NCI-H2227 treated with DMSO at 0.1 percent for 48 hours (cell line): ENCODE results near the gene C3.
A peak's percentile ranks its signal among the peaks of the same experiment; 100 is the strongest.
"Not testable (repeated sequence)": the region's sequence is repeated elsewhere in the genome, so short reads cannot be mapped to it uniquely, and the experiment has no call there.

ENCODE experiments used
- DNase-seq: peaks from one replicate; lab custom pipeline; 2025; lab: John Stamatoyannopoulos, UW

The C3 gene

GRCh38 chr19:6720369-6721137 lies at the start of gene C3:
Gene C3 (minus strand): TSS chr19:6720650. CDS start chr19:6720589, 61 bp downstream.
- DNase-seq: no peak

- no peak for DNase-seq
Measured at GRCh38 chr19:6769006-6769619, 48.7 kb upstream of the C3 start.

GRCh38 chr19:6768236-6768785 lies 47.9 kb upstream of the C3 start:
- no peak for DNase-seq

- DNase-seq: peak; percentile 6
Measured at GRCh38 chr19:6767357-6768235, 47.1 kb upstream of the C3 start, which contains the start of gene SH2D3A. Gene SH2D3A (minus strand): TSS chr19:6767435. CDS start chr19:6763748, 3,687 bp downstream.

- DNase-seq: no peak
Measured at GRCh38 chr19:6767081-6767356, 46.6 kb upstream of the C3 start.

GRCh38 chr19:6766357-6767080 lies 46.1 kb upstream of the C3 start:
- DNase-seq: no peak

- DNase-seq: no peak
Measured at GRCh38 chr19:6765738-6766356, 45.4 kb upstream of the C3 start.

- not testable (repeated sequence) for DNase-seq
Measured at GRCh38 chr19:6762253-6762797, 41.9 kb upstream of the C3 start.

- DNase-seq: no peak
Measured at GRCh38 chr19:6761053-6761676, 40.7 kb upstream of the C3 start.

GRCh38 chr19:6760606-6761005 lies 40.2 kb upstream of the C3 start:
- no peak for DNase-seq

GRCh38 chr19:6754653-6755463 lies 34.4 kb upstream of the C3 start:
- no peak for DNase-seq

GRCh38 chr19:6754136-6754535 lies 33.7 kb upstream of the C3 start:
- no peak for DNase-seq

GRCh38 chr19:6753178-6754031 lies 33.0 kb upstream of the C3 start:
- no peak for DNase-seq

GRCh38 chr19:6752256-6753177 lies 32.1 kb upstream of the C3 start:
- DNase-seq: no peak

- no peak for DNase-seq
Measured at GRCh38 chr19:6751189-6751588, 30.7 kb upstream of the C3 start.

GRCh38 chr19:6750062-6750461 lies 29.6 kb upstream of the C3 start:
- no peak for DNase-seq

- not testable (repeated sequence) for DNase-seq
Measured at GRCh38 chr19:6748543-6748942, 28.1 kb upstream of the C3 start.

- DNase-seq: no peak
Measured at GRCh38 chr19:6745965-6746364, 25.5 kb upstream of the C3 start.
